Measurements from ENCODE around the gene SETD4.
"Not testable (repeated sequence)": the region's sequence is repeated elsewhere in the genome, so short reads cannot be mapped to it uniquely, and the experiment has no call there.

Gene SETD4, protein sequence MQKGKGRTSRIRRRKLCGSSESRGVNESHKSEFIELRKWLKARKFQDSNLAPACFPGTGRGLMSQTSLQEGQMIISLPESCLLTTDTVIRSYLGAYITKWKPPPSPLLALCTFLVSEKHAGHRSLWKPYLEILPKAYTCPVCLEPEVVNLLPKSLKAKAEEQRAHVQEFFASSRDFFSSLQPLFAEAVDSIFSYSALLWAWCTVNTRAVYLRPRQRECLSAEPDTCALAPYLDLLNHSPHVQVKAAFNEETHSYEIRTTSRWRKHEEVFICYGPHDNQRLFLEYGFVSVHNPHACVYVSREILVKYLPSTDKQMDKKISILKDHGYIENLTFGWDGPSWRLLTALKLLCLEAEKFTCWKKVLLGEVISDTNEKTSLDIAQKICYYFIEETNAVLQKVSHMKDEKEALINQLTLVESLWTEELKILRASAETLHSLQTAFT

GRCh38 chr21:36060159-36060921 is at the start of gene SETD4:
Gene SETD4, minus strand, starts transcription at chr21:36060526. Its CDS starts 1,638 bp downstream, at chr21:36058888.
- ATAC-seq (peak; percentile 91), DNase-seq (peak; percentile 97)

- DNase-seq: no peak
- ATAC-seq: no peak
Measured at GRCh38 chr21:36109868-36110267, 49.5 kb upstream of the SETD4 start.

GRCh38 chr21:36105327-36105842 is 45.1 kb upstream of the SETD4 start:
- DNase-seq: no peak

GRCh38 chr21:36104317-36105300 is 44.3 kb upstream of the SETD4 start:
- ATAC-seq: peak; percentile 63
- peak; percentile 77 for DNase-seq

More at GRCh38 chr21:36105327-36105842, 45.1 kb upstream of the SETD4 start:
- no peak for ATAC-seq

GRCh38 chr21:36103434-36103833 is 43.1 kb upstream of the SETD4 start:
- ATAC-seq: no peak

DNA sequence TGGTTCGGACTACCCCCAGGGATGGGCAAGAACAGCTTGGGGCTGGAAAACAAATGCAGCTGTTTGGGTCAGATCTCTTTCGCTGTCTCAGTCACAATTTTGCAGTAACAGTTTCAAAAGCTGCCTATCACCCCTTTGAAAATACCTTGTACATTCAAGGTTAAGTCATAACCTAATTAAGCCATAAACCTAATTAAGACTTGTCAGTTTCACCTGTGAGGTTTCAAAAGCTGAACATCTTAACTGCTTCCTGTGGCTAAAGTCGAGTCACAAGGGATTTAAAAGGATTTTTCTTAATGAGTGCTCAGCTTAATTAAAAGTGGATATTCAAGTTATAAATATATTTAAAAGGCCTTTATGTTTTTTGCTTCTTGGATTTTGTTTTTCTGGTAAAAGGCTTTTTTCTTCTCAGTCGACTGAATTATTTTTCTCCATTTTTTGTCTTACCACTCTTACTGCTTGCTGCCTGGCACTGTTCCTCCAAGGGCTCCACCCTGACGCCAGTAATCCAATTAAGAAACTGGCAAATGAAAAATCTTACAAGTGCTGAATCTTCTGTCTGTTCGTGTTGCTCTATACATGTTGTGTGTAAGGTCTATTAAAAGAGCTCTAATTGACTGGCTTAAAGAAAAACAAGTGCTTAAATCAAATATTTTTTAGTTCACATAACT is 40.8 kb upstream of the SETD4 start:
- DNase-seq: no peak
- ATAC-seq: no peak

More at GRCh38 chr21:36103434-36103833, 43.1 kb upstream of the SETD4 start:
- DNase-seq: no peak

- DNase-seq, ATAC-seq: not testable (repeated sequence)
Measured at GRCh38 chr21:36099695-36100211, 39.4 kb upstream of the SETD4 start.

DNA sequence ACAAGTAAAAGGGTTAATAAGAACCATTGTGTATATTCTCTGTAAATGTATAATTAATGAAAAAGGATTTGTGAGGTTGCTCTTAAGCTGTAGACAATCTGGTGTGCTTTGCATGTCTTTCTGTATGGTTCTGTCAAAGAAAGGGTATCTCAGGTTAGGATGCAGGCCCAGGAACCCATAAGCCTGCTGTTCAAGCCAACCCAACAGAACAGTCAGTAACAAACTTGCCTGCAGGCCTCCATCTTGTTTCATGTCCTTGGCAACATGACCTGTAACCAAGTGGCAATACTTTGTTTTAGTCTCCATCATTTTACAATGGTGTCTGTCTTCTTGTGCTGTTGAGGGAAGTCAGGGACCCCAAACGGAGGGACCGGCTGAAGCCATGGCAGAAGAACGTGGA is 38.7 kb upstream of the SETD4 start:
- DNase-seq: no peak
- no peak for ATAC-seq

DNA sequence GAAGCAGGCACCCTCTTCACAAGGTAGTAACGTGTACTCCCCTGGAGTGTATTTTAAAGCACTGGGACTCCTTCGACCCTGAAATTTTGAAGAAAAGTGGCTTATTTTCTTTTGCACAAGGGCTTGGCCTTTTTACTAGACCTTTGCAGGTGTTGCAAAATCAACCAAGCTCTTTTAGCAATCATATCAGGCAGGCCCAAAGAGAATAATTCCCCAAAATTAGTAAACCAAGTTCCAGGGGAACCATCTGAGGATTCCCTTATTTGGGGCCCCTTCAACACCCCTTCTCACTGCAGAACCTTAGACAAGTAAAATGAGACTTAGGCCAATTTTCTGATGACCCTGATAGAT is 37.8 kb upstream of the SETD4 start:
- ATAC-seq: no peak

DNA sequence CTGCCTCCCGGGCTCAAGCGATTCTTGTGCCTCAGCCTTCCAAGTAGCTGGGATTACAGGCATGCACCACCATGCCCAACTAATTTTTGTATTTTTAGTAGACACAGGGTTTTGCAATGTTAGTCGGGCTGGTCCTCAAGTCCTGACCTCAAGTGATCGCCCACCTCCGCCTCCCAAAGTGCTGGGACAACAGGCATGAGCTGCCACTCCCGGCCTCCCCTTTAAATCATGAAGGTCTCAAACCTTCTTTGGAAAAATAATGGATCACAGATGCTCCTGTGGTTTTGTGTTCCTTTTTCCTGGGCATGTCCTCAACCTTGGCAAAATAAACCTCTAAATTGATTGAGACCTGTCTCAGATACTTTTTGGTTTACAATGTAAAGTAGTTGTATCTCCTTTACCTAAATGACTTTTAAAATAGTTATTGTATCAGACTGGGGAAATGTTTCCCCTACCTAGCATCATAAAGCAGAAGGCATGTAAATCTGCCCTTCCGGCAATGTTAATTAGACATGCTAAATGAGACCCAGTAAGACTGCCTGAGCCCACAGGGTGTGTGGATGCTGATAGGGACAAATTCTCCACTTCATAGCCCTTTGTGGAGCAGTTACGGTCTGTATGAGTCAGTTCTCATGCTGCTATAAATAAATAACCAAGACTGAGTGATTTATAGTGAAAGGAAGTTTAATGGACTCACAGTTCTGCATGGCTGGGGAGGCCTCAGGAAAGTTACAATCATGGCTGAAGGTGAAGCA is 37.3 kb upstream of the SETD4 start:
- no peak for DNase-seq
- peak; percentile 83 for ATAC-seq

More for the DNA sequence above, 37.8 kb upstream of the SETD4 start:
- no peak for DNase-seq

DNA sequence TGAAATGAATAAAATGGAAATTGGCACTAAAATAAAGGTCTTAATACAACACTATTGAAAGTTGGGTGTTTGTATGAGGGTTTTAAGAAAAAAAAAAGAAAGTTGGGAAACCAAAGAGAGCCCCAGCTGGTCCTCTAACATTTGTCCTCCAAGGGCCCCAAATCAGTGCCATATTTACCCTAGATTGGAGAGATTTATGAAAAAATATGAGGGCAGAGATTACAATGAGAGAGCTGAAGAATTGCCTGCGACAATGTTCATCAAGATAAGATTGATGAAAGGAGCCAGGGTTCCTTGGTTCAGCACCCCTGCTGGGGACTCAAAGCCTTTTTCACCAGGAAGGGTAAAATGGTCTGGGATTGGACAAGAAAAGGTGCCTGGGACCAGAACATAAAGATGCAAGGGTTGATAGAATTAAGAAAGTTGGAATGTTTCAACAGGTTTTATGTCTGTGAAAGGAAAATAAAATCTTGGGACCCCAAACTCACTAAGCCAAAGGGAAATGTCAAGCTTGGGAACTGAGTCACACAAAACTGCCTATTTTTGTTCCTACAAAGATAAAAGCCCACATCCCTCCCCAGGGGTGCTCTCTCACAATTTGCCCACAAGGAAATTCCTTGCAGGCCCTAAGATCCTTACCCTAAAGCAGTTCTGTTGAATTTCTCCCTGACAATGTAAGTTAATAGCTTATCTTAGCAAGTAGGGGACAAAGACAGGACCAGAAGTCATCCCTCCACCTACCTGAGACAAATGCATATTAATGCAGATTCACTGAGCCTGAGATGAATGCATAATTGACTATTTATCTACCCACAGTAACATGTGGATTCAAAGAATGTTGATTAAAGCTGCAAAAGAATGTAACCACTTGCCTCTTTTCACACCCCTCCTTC is 36.3 kb upstream of the SETD4 start:
- DNase-seq (no peak), ATAC-seq (no peak)

GRCh38 chr21:36093512-36093911 is 33.2 kb upstream of the SETD4 start:
- no peak for DNase-seq
- ATAC-seq: no peak

- ATAC-seq (no peak), DNase-seq (no peak)
Measured at GRCh38 chr21:36092681-36093080, 32.4 kb upstream of the SETD4 start.

DNA sequence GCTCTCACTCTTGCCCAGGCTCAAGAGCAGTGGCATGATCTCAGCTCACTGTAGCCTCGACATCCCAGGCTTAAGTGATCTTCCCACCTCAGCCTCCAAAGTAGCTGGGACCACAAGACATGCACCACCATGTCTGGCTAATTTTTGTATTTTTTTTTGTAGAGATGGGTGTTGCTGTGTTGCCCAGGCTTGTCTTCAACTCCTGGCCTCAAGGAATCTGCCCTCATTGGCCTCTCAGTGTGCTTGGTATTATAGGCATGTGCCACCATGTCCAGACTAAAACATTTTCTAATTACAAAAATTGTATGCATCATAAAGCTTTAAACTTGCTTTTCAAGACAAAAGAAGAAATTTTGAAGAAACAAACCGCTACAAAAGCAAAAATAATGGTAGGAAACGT is 29.6 kb upstream of the SETD4 start:
- ATAC-seq (no peak), DNase-seq (no peak)

DNA sequence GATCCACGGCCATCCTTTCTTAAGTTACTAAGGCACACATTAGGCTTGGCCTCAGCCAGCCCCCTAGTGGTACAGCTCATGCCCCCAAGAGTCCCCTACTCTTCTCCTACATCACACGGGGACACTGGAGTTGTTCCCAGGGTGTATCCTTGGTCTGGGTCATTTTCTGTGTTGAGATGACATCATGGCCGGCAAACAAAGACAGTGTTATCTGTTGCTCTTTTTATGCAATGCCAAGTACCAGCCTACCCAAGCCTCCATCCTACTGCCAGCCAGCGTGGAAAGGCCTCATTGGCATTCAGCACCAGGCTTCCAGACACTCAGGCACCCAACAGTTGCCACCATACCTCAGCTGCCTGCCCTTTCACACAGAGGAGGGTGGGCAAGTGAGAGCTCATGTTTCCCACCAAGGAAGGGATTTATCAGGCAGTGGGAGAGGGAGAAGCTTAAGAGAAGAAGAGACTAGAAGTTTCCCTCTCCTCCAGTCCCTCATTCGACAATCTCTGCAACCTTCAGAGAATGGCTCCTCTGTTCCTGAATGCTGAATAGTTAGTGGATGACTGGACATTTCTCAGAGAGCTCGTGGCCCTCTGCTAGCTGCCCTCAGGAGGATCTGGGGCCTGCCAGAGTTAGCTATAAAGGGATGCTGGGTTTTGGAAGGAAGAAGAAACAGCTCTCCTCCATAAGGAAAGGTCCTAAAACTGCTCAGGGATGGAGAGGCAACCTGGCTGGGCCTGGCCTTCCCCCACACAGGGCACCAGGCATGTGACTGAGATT is 27.2 kb upstream of the SETD4 start:
- ATAC-seq: no peak
- no peak for DNase-seq

DNA sequence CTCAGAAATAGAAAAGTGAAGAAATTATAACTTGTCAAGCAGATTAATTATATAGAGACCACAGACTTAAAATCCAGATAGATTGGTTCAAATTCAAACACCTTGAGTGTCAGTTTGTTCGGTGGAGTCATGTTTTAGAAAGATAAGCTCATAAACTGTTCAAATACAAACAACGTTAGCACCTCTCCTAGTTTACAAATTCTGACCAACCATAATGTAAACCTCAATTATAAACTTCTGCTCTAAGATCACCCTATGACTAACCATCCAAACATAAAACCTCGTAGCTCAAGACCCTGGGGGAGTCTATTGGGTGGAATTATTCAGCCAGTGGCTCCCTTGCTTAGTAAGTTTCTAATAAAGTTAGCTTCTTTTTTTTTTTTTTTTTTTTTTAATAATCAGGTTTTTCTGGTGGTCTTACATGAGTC is 21.9 kb upstream of the SETD4 start:
- no peak for DNase-seq
- ATAC-seq: no peak

- no peak for ATAC-seq
- no peak for DNase-seq
Measured at GRCh38 chr21:36080386-36080785, 20.1 kb upstream of the SETD4 start.

DNA sequence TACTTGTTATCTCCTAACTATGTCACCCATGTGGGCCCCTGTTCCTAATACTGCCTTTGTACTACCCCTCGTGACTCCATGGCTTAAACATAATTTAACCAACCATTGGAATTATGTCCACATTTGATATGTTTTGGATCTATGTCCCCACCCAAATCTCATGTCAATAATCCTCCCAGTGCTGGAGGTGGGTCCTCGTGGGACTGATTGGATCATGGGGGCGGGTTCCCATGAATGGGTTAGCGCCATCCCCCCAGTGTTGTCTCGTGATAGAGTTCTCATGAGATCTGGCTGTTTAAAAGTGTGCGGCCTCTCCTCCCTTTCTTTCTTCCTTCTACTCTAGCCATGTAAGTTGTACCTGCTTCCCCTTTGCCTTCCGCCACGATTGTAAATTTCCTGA is 19.3 kb upstream of the SETD4 start:
- ATAC-seq (no peak), DNase-seq (no peak)

All from stimulated activated naive CD8-positive, alpha-beta T cell treated with anti-CD3 and anti-CD28 coated beads, Interleukin-15, Interleukin-2, amounts not matched to agents 100 U/mL and 50 U/mL, for 24 hours (primary cell).